Measurements from ENCODE around the gene CYP4X1.
"Not testable (repeated sequence)": the region's sequence is repeated elsewhere in the genome, so short reads cannot be mapped to it uniquely, and the experiment has no call there.

The CYP4X1 gene

DNA sequence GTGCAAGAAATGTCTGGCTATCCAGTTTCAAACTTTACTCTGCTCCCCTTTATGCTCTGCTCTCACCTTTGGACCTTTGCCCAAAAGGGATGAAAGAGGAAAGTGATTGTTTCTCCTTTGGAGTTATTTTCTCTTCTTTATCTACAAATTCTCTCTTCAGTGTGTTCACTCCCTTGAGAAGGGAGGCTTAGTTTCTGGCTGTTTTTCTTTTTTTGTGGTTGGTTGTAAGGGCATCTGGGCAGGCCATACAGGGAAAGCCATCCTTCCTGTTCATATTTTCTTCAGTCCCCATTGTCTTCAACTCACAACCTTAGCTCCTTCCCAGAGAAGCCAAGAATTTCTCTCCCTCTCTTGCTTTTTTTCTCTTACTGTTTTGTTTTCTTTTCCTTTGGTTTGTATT, 46.0 kb downstream of the CYP4X1 start:
- DNase-seq, result not testable (repeated sequence)

DNA sequence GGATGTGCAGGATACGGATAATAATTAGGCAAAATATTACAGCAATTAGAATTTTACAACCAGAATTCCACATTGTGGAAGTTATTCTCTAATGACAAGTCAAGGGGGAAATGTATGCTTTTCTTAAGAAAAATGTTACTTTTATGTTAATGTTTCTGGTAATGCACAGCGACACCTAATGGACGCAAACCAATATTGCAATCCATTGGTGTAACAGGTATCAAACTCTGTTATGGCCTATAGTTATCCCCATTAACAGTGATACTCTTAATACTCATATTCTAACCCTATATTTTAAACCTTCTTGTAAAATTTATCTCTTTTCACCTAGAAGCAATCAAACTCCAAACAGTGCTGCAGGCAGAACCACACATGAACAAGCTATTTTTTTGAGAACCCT, 65.9 kb downstream of the CYP4X1 start:
- peak; percentile 32 for DNase-seq

DNA sequence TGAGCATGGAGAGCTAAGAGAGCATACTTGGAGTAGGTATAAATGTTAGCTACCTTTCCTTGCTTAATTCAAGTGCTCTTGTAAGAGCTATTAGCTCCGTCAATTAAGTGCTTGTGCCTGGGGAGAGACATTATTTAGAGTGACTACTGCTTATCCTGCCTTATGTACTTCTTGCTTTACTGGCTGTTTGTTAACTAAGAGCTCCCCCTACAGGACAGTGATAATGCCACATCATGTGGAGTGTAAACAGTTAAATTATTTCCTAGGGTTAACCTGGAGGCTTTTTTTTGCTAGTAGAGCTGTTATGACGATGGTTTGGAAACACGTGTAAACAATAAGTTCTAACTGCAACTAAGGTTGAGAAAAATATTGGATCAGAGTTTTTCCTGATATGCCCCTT, 68.0 kb downstream of the CYP4X1 start:
- DNase-seq, result not testable (repeated sequence)

Data from CD4-positive, alpha-beta T cell treated with Interleukin-4 for 4 hours (primary cell).